Left ventricle myocardium inferior (tissue), 1 donor: ENCODE results near the gene NECTIN2. TPM values are rescaled to one million over a fixed set of nuclear protein-coding genes. Genes with fewer than 3 reads are reported as not detected.
"Not testable (repeated sequence)": the region's sequence is repeated elsewhere in the genome, so short reads cannot be mapped to it uniquely, and the experiment has no call there.

Experiments
- DNase-seq: peaks from one replicate; pipeline ENCODE4 v3.0.0-alpha.2; 2020
- H3K27ac ChIP-seq: fragments of 200-600 bp; replicated peaks from 2 replicates; pipeline ENCODE4 v1.8.0; 2021
- H3K27me3 ChIP-seq: fragments of 200-600 bp; 2 replicates; pipeline ENCODE4 v1.8.0; 2021; ENCODE audit warnings: low read depth
- H3K36me3 ChIP-seq: fragments of 200-600 bp; 2 replicates; pipeline ENCODE4 v1.8.0; 2021
- H3K4me1 ChIP-seq: fragments of 200-600 bp; 2 replicates; pipeline ENCODE4 v1.8.0; 2021
- H3K4me3 ChIP-seq: fragments of 200-600 bp; 2 replicates; pipeline ENCODE4 v1.8.0; 2021; ENCODE audit warnings: mild to moderate bottlenecking, moderate library complexity
- H3K9me3 ChIP-seq: fragments of 200-600 bp; replicated peaks from 2 replicates; pipeline ENCODE4 v1.8.0; 2021
- CTCF ChIP-seq: fragments of 200-600 bp; IDR thresholded peaks from 2 replicates; pipeline ENCODE4 v1.8.0; 2021; ENCODE audit warnings: antibody characterized with exemption, mild to moderate bottlenecking, borderline replicate concordance
- intact Hi-C: fragments of 100-400 bp; cut with micrococcal nuclease; formaldehyde crosslinking; loops from one replicate; pipeline ENCODE4 v1.11.0; 2022
- total RNA-seq: library from RNA; stranded (reverse); fragmentation: NEBNext Ultra II Directional; extraction: Animal tissue kit (Norgen Biotek cat#: 25700); gene quantifications from one replicate; pipeline ENCODE4 v1.2.1, GENCODE V29; 2021
- donor health status: DM: no; HTN: yes; CAD: no; lungs with severe emphysema.

NECTIN2 gene
- total RNA-seq, 1 donor from 2014 or later, result 40.7 TPM

GRCh38 chr19:44823373-44823698 lies 22.8 kb upstream of the NECTIN2 start:
- intact Hi-C loops, result no loop called here
- H3K36me3 ChIP-seq, result peaks cover 9% of the 10 kb centered on the region
- peak overlapping the region; percentile 93 for H3K27ac ChIP-seq
- H3K4me1 ChIP-seq, result peaks cover 30% of the 10 kb centered on the region
- no peaks in the 10 kb centered on the region for H3K27me3 ChIP-seq
- no peaks in the 10 kb centered on the region for H3K9me3 ChIP-seq
- H3K4me3 ChIP-seq, result no peak overlapping the region
- no peak for DNase-seq
- no peak for TF ChIP-seq CTCF

- no peak overlapping the region for H3K4me3 ChIP-seq
- no peaks in the 10 kb centered on the region for H3K9me3 ChIP-seq
- DNase-seq, result no peak
- TF ChIP-seq CTCF, result no peak
- H3K27me3 ChIP-seq, result no peaks in the 10 kb centered on the region
- no peaks in the 10 kb centered on the region for H3K36me3 ChIP-seq
- no peak overlapping the region for H3K27ac ChIP-seq
- peaks cover 30% of the 10 kb centered on the region for H3K4me1 ChIP-seq
- intact Hi-C loops, result no loop called here
Measured at GRCh38 chr19:44824761-44825160, 21.3 kb upstream of the NECTIN2 start.

- H3K27ac ChIP-seq, H3K4me1 ChIP-seq, DNase-seq, H3K36me3 ChIP-seq, H3K9me3 ChIP-seq, H3K4me3 ChIP-seq, intact Hi-C loops, H3K27me3 ChIP-seq: not testable (repeated sequence)
Measured at GRCh38 chr19:44832875-44833274, 13.2 kb upstream of the NECTIN2 start.

GRCh38 chr19:44834399-44834798 lies 11.7 kb upstream of the NECTIN2 start:
- H3K4me1 ChIP-seq, intact Hi-C loops, DNase-seq: not testable (repeated sequence)

GRCh38 chr19:44839276-44839675 lies 6.8 kb upstream of the NECTIN2 start:
- Histone ChIP-seq H3K4me1 (peaks cover 4% of the 10 kb centered on the region), H3K36me3 (no peaks in the 10 kb centered on the region), H3K27me3 (no peaks in the 10 kb centered on the region), H3K27ac (no peak overlapping the region), H3K9me3 (no peaks in the 10 kb centered on the region), H3K4me3 (no peak overlapping the region)
- intact Hi-C loops, result no loop called here
- TF ChIP-seq CTCF, result no peak
- DNase-seq, result no peak

More at GRCh38 chr19:44834399-44834798, 11.7 kb upstream of the NECTIN2 start:
- H3K27me3 ChIP-seq, H3K27ac ChIP-seq, H3K36me3 ChIP-seq, H3K9me3 ChIP-seq, H3K4me3 ChIP-seq: not testable (repeated sequence)

GRCh38 chr19:44840811-44841210 lies 5.3 kb upstream of the NECTIN2 start:
- Histone ChIP-seq H3K4me3 (no peak overlapping the region), H3K27ac (no peak overlapping the region), H3K9me3 (no peaks in the 10 kb centered on the region), H3K4me1 (peaks cover 16% of the 10 kb centered on the region), H3K36me3 (no peaks in the 10 kb centered on the region), H3K27me3 (no peaks in the 10 kb centered on the region)
- DNase-seq, result no peak
- TF ChIP-seq CTCF, result no peak
- intact Hi-C loops, result loop anchor here (10.0 kb wide), 1 partner anchor 46 kb away; no protein-coding TSS in a partner anchor

- intact Hi-C loops, result loop anchor here (10.0 kb wide), 1 partner anchor 46 kb away; no protein-coding TSS in a partner anchor
- Histone ChIP-seq H3K4me1 (peaks cover 18% of the 10 kb centered on the region), H3K9me3 (no peaks in the 10 kb centered on the region), H3K27me3 (no peaks in the 10 kb centered on the region), H3K4me3 (no peak overlapping the region), H3K36me3 (no peaks in the 10 kb centered on the region), H3K27ac (no peak overlapping the region)
- DNase-seq, result no peak
- no peak for TF ChIP-seq CTCF
Measured at GRCh38 chr19:44841231-44841630, 4.9 kb upstream of the NECTIN2 start.
